Suppressor macrophage treated with lipopolysaccharide for 4 hours (primary cell): ENCODE data around the gene FUT8.
"Not testable (repeated sequence)": the region's sequence is repeated elsewhere in the genome, so short reads cannot be mapped to it uniquely, and the experiment has no call there.

Experiments
- DNase-seq: peaks from one replicate; pipeline ENCODE4 v3.0.0-alpha.2; 2020

The FUT8 gene

GRCh38 chr14:65627315-65627714 lies 214.8 kb downstream of the FUT8 start:
- DNase-seq: no peak

DNA sequence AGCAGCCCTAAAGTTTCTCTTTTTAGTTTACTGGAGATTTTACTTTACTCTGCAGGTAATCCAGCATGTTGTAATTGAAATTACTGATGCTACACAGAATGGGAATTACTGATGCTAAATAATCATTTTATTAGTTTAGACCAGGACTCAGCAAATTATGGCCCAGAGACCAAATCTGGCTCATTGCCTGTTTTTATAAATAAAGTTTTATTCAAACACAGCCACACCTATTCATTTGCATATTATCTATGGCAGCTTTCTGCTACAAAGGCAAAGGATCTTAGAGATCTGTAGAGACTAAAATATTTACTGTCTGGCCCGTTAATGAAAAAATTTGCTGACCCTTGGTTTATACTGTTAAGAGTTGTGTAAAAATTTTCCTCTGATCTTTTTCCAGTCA lies 216.1 kb downstream of the FUT8 start:
- no peak for DNase-seq

DNA sequence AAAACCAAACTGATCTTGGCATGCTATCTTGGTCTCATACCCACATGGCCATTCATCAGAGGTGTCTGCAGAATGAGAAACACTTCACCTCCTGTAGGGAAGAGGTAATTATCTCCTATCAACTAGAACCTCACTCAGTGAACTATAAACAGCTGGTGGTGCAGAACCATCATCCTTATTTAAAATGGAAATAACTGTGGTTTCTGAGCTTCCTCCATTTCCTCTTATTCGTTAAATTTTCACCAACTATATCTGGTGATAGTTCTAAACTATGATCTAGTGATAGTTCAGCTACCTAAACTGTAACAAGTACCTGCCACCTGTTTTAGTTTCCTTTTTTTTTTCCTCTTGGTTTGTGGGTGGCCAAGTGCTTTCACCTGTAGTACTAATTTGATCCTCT lies 218.5 kb downstream of the FUT8 start:
- no peak for DNase-seq

GRCh38 chr14:65632487-65632886 lies 220.0 kb downstream of the FUT8 start:
- DNase-seq: no peak

GRCh38 chr14:65633666-65634065 lies 221.1 kb downstream of the FUT8 start:
- not testable (repeated sequence) for DNase-seq

DNA sequence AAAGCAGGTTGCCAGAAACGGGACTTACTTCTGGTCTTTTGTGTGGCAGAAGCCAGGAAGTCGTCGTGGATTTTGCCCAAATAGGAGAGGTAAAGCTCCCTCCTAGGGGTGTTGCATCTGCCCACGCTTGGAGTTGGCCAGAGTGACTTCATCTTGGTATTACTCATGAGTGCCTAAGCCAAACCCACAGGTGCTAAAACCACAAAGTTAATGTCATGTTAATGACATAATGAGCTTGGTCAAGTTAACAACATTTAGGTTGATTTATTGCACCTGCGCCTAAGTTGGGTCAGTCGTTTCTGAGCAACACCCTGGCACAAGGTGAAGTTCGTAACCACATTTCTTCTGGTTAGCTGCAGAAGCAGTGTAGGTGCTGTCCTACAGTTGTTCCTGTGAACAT lies 225.2 kb downstream of the FUT8 start:
- no peak for DNase-seq

DNA sequence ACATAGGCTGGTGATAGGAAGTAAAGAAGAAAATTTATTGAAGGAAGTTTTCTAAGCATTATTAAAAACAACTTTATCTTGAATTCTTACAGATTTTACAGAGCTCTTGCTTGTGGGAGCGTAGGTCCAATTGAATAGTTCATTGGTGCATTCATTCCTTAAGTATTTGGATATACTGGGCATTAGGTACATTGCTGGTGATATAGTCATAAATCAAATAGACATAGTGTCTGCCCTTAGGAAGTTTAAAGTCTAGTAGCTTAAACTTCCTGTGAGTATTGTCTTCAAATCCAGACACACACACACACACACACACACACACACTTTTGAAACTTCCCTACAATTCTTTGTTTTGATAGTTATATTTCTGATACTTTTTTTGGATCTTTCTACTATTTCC lies 226.7 kb downstream of the FUT8 start:
- DNase-seq: no peak

DNA sequence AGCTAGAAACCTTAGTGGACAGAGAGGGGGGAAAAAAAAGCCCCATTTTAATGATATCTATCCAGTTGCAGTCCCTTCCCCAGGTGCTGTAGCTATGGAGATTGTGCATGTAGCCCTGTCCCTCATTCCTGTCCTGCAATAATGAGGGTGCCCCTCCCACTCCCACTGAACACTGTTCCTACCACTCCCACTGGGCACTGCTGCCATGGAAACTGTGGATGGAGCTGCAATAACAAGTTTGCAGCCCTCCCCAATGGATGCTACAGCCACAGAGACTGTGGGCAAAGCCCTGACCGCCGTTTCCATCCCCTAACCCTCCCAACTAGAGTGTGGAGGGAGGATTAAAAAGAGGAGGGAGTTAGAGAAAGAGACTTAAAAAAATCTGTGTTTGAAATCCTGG lies 238.3 kb downstream of the FUT8 start:
- no peak for DNase-seq

- DNase-seq: no peak
Observed at GRCh38 chr14:65656554-65656953, 244.0 kb downstream of the FUT8 start.

DNA sequence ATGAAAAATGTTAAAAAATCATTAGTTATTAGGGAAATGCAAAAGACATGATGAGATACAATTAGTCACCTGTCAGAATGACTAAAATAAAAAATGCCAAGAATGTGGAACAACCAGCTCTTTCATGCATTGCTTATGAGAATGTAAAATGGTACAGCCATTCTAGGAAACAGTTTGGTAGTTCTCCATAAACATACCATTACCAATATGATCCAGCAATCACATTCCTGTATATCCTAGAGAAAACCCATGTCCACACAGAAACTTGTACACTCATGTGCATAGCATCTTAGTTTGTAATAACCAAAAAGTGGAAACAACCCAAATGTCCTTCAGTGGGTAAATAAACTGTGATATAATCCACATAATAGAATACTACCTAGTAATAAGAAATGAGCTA lies 245.7 kb downstream of the FUT8 start:
- DNase-seq: no peak

DNA sequence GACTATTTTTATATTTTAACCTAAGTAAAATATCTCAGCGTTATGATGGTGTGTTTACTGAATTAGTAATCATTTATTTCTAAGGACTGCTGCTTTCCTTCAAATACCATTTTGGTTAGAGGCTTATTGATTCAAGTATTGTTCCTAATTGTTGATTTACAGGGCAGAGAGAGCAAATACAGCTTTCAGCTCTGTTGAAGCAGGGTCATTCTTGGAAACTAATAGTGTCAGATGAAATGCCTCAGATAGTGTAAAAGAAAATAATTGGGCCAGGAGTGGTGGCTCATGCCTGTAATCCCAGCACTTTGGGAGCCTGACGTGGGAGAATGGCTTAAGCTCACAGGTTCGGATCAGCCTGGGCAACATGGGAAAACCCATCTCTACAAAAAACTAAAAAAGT lies 249.3 kb downstream of the FUT8 start:
- DNase-seq: no peak

- DNase-seq: no peak
Observed at GRCh38 chr14:65664436-65664835, 251.9 kb downstream of the FUT8 start.

- no peak for DNase-seq
Observed at GRCh38 chr14:65676361-65677014, 264.0 kb downstream of the FUT8 start.

GRCh38 chr14:65685572-65685971 lies 273.0 kb downstream of the FUT8 start:
- DNase-seq: no peak

DNA sequence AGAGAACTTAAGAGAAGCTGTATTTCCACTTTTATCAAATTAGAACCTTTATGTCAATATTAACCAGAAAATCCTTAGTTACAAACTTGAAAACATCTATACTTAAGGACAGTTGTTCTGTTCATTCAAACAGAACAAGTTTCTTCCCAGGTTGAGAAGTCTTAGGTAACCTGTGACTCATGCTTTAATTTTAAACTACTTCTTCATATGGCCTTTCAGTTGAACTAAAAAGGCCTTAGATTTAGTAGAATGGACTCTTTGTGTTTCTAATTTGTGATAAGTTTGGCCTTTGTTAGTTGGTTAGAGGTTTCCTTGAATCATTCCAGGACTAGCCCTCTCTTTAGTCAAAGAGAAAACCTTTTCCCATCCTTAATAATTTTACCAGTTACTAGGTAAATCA lies 274.2 kb downstream of the FUT8 start:
- DNase-seq: no peak

- DNase-seq: no peak
Observed at GRCh38 chr14:65689070-65689469, 276.5 kb downstream of the FUT8 start.

DNA sequence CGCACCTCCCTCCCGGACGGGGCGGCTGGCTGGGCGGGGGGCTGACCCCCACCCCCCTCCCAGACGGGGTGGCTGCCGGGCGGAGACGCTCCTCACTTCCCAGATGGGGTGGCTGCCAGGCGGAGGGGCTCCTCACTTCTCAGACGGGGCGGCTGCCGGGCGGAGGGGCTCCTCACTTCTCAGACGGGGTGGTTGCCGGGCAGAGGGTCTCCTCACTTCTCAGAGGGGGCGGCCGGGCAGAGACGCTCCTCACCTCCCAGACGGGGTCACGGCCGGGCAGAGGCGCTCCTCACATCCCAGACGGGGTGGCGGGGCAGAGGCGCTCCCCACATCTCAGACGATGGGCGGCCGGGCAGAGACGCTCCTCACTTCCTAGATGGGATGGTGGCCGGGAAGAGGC lies 280.0 kb downstream of the FUT8 start:
- DNase-seq: not testable (repeated sequence)

DNA sequence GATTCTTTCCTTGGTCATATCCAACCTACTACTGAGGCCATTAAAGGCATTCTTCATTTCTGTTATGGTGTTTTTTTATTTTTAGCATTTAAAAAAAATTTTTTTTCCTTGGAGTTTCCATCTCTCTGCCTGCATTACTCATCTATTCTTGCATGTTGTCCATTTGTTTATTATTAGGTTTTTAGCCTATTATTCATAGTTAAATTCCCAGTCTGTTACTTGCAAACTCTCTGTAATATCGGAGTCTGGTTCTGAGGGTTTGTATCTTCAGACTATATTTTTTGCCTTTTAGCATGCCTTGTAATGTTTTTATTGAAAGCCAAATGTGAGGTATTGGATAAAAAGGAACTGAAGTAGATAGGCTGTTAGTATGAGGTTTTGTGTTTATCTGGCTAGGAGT lies 284.3 kb downstream of the FUT8 start:
- DNase-seq: no peak

DNA sequence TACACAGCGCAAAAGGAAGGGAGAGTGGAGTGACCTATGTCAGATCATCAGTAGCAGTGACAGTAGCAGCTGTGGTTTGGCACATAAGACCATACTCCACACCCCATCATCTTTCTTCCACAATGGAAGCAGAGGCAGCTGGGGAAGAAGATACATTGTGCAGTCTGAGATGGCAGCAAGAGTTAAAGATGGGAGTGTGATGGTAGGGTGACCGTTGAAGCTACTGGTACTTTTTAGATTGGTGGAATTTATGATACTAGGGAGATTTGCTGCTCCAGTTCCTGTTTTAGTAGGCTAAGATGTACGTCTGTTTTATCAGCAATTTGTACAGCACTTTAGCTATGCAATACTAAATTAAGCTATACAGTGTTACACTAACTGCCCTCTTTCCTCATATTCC lies 291.0 kb downstream of the FUT8 start:
- no peak for DNase-seq

- DNase-seq: no peak
Observed at GRCh38 chr14:65703996-65704395, 291.5 kb downstream of the FUT8 start.

- DNase-seq: no peak
Observed at GRCh38 chr14:65704437-65704836, 291.9 kb downstream of the FUT8 start.

GRCh38 chr14:65704850-65705249 lies 292.3 kb downstream of the FUT8 start:
- DNase-seq: no peak

DNA sequence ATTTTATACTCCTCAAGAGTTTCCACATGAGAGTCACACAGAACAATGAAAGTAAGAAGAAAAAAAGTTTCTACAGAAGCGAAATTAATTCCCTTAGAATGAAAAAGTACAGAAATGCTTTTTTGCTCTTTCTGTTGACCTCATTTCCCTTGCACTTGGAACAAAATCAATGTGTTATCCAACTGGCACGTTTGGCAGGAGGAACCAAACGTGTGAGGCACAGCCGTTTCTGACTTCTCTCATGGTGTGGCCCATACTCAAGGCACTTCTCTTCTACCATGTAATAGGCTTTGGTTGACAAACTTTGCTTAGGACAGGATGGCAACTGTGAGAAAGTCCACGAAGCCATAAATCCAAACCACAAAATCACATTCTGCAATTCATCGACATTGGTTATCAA lies 297.0 kb downstream of the FUT8 start:
- DNase-seq: no peak

GRCh38 chr14:65716813-65717212 lies 304.3 kb downstream of the FUT8 start:
- DNase-seq: not testable (repeated sequence)

- DNase-seq: not testable (repeated sequence)
Observed at GRCh38 chr14:65717384-65717915, 304.9 kb downstream of the FUT8 start.
